Stromal cell of bone marrow (primary cell): ENCODE results near the gene ASPDH.
"Not testable (repeated sequence)": the region's sequence is repeated elsewhere in the genome, so short reads cannot be mapped to it uniquely, and the experiment has no call there.

Experiments
- DNase-seq: peaks from one replicate; pipeline ENCODE4 v3.0.0-alpha.2; 2012; ENCODE audit warnings: low read depth

ASPDH gene

DNA sequence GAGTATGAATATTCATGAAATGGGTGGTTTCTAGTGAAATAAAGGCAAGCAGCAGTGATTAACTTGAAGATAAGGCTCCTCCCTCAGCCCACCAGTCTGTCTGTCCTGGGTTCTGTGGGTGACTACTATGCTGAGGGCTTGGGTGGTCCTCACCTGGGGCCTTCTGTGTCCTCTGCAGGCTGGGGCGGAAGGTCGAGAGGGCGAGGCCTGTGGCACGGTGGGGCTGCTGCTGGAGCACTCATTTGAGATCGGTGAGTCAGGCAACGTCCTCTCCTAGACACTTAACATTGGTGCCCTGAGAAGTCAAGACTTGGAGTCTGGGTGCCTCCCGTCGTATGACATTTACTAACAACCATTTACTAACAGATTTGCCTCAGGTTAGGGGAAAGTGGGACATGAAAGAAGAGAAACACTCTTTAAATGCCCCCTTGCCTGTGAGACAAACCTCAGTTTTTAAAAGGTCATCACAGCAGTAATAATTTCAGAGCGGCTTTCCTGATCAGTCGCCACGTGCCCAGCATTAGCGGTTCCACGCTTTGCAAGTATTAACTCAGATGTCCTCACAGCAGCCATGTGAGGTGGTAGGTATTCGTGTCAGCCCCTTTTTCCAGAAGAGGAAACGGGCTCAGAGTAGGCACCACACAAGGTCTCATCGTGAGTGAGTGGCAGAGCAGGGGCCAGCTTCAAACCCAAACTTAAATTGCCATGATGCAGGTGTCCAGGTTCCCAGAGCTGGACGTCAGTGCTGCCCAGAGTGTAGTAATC, 35.8 kb downstream of the ASPDH start:
- DNase-seq: no peak

DNA sequence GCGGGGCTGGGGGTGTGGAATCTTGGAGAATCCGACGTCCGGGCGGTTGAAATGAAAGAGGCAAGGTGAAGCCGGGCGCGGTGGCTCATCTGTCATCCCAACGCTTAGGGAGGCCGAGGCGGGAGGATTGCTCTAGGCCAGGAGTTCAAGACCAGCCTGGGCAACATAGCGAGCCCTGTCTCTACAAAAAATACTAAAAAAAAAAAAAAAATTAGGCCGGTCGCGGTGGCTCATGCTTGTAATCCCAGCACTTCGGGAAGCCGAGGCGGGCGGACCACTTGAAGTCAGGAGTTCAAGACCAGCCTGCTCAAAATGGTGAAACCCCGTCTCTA, 36.8 kb downstream of the ASPDH start:
- no peak for DNase-seq

DNA sequence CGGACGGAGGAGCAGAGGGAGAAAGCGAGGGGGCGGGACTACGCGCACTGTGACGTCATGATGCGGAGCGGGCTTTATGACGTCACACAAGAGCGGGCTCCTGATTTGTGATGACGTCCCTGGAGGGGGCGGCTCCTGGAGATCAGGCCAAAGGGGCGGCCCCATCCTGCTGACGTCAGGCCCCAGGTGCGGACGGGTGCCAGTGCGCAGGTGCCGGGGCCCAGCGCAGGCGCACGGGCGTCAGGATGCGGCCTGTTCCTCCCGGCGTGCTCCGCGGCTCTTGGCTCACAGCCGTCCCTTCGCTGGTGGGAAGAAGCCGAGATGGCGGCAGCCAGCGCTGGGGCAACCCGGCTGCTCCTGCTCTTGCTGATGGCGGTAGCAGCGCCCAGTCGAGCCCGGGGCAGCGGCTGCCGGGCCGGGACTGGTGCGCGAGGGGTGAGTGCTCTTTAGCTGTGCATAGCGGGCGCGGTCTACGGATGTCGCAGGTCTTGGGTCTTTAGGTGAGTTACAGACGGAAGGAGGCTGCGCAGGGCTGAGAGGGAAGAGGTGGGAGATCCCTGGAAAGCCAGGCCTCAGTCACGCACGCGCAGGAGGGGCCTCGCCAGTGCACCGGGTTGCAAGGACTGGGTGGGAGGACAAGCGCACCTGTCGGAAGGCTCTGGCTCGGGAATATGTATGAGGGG, 37.3 kb downstream of the ASPDH start, which contains the start of the genes EMC10 and GARIN5A:
EMC10 (plus strand) TSS at position 284 of the 683 bp plus-strand sequence; CDS start at position 322, 38 bp downstream.
GARIN5A (minus strand) TSS at position 625 of the 683 bp plus-strand sequence; CDS start at position 165, 460 bp downstream.
- peak; percentile 80 for DNase-seq

DNA sequence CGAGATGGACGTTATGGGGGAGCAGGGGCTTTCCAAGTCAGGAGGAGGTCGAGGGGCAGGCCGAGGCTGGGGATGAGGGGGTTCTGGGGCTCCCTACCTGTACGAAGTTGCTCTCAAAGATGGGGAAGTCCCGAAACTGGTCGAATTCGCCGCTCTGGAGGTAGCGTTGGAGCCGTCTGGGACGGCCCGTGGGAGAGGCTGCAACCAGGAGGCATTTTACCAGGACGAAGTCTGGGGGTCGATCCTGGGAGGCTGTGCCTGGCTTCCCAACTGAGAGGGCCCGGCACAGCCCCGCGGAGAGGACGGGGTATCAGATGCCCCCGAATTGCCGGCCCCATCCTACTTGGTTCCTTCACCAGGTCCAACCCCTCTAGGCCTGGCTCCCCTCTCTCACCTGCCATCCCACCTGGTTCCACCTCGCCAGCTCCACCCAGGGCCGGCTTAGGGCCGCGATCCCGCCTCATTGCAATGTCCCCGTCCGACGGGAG, 37.9 kb downstream of the ASPDH start:
- no peak for DNase-seq

DNA sequence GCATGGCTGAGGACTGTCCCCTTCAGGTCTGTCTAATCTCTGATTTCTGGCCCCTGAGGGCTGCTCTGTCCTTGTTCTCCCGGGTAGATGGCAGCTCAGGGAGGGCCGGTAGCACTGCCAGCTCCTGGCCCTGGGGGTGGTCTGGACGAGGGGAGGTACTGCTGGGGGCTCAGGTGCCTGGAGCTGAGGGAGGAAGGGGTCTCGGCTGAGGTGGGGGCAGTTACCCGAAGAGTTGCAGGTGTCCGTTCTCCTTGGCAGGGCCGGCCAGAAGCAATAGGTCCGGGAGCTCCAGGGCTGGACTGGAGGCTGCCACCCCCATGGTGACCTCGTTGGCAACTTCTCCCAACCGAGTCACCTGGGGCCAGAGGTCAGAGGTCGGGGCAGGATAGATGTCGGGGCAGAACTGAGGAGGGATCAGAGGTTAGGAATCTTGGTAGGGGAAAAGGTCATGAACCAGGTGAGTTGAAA, 38.6 kb downstream of the ASPDH start:
- DNase-seq: no peak

DNA sequence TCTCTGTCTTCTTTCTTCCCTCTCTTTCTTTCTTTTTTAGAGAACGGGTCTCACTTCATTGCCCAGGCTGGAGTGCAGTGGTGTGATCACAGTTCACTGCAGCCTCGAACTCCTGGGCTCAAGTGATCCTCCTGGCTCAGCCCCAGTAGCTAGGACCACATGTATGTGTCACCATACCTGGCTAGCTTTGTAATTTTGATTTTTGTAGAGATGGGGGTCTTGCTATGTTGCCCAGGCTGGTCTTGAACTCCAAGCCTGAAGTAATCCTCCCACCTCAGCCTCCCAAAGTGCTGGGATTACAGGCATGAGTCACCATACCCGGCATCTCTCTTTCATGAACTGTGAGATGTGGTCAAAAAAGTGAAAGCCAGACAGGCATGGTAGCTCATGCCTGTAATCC, 40.4 kb downstream of the ASPDH start:
- DNase-seq: not testable (repeated sequence)

DNA sequence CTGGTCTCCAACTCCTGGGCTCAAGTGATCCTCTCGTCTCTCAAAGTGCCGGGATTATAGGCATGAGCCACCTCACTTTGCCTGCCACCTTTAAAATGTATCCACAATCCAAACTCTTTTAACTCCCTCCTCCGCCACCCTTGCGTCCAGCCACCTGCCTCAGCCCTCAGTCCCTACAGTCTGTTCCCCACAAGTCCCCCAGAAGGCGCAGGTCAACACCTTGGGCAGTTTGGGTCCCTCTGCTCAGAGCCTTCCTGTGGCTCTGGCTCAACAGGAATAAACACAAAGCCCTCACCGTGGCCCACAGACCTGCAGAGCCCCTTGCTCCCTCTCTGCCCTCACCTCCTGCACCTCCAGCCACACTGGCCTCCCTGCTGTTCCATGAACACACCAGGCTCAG, 44.9 kb downstream of the ASPDH start:
- DNase-seq: no peak

DNA sequence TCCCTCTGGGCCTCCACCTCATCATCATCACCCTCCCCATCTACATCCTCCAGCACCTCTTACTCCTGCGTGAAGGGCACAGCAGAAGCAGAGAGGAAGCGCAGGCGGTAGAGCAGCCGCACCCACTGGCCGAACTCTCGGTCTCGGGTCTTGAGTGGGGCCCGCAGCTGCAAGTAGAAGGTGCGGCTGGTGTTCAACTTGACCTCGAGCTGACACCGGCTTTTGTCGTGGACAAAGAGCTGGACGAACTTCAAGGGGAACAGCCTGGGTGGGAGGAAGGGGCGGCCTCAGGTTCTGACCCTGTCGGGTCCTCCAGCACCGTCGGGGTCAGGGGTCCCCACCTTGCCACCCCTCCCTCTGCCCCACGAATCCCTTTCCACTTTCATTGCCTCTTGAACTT, 46.1 kb downstream of the ASPDH start:
- DNase-seq: no peak

DNA sequence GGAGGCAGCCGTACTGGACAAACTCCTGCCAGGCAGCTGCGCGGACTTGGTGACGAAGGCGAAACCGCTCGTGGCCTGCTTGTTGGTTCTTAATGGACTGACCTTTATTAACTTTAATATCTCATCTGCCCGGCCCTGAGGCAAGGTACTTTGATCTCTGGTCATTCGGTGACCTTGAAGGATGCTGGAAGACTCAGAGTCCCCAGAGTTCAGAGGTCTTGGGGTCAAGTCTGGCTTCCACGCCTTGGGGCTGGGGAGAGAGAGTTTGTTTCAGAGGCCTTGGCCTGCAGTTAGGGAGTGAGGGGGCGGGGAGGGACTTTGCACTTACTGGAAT, 47.0 kb downstream of the ASPDH start:
- DNase-seq: no peak

DNA sequence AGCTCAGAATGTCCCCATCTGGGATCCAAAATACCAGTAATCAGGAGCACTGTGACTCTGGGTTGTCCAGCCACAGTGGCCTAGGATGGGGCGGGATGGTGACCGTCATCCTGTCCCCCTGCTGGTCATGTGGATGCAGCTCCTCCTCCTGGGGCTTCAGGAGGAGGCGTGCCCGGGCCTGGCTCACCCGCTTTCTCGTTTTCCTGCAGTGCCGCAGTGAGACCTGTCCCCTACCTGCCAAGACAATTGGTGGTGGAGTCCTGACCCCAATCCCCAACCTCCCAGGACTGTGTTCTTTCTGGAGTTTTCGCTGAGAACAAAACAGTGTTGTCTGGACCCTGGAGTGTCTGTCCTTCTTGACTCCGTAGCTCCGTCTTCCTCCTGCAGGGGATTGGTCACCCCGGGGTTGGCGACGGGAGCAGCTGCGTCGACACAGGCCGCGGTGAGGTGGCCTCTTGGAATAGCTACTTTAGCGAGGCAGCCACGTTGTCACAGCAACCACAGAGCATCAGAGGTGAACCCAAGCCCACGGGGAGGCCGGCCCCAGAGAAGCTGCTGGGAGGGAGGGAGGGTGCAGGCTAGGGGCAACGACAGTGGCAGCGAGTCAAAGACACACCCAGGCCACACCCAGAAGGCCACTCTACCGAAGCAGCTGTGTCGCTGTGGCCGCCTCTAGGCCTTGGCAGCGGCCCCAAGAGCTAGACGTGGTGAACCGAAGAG, 47.6 kb downstream of the ASPDH start:
- no peak for DNase-seq

DNA sequence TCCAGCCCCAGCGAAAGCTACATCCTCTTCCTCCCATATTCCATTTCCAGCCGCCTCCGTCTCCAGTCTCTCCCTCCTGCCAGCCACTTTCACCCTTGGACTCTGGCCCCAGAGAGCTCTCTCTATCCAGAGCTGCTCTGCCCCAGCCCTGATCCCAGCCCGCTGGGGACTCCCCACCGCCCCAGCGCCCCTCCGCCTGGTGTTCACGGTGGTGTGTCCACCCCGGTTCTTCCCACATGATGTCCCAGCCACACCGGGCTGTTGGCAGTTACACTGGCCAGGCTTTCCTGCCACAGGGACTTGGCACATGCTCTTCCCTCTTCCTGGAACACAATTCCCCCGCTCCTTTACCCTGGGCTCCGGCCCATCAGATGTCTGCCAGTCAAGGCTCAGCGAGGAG, 48.7 kb downstream of the ASPDH start:
- DNase-seq: no peak

DNA sequence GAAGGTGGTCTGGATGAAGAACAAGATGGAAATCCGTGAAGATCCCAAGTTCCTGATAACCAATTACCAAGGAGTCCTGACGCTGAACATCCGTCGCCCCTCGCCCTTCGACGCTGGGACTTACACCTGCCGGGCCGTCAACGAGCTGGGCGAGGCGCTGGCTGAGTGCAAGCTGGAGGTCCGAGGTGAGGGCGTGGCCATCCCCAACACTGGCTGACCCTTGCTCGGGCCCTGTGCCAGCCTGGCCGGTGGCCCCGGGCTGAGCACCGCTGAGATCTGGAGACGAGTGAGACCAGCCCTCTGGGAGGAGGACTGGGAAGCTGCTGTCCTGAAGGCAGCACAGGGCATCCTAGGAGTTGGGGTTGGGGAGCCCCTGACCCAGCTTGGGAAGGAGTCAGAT, 49.4 kb downstream of the ASPDH start:
- DNase-seq: no peak

DNA sequence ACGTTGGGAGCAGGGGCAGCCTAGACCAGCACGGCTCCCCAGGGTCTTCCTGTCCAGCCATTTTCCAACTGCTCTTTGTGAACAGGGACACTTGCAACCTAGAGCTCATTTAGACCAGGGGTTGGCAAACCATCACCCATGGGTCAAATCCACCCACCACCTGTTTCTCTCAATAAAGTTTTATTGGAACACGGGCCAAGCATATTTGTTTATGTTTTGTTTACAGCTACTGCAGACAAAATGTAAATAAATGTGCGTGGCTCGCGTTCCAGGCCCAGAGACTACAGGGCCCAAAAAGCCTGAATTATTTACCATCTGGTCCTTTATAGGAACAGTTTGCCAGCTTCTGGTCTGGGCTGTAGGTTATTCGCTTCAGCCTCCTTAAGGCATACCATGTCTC, 50.7 kb downstream of the ASPDH start:
- no peak for DNase-seq
